NCI-H146 treated with DMSO at 0.1 percent for 48 hours (cell line): ENCODE data around the gene SUPT4H1.

Experiments used
- DNase-seq: peaks from one replicate; lab custom pipeline; 2025; ENCODE audit not compliant: unreplicated experiment; lab: John Stamatoyannopoulos, UW

SUPT4H1 gene

DNA sequence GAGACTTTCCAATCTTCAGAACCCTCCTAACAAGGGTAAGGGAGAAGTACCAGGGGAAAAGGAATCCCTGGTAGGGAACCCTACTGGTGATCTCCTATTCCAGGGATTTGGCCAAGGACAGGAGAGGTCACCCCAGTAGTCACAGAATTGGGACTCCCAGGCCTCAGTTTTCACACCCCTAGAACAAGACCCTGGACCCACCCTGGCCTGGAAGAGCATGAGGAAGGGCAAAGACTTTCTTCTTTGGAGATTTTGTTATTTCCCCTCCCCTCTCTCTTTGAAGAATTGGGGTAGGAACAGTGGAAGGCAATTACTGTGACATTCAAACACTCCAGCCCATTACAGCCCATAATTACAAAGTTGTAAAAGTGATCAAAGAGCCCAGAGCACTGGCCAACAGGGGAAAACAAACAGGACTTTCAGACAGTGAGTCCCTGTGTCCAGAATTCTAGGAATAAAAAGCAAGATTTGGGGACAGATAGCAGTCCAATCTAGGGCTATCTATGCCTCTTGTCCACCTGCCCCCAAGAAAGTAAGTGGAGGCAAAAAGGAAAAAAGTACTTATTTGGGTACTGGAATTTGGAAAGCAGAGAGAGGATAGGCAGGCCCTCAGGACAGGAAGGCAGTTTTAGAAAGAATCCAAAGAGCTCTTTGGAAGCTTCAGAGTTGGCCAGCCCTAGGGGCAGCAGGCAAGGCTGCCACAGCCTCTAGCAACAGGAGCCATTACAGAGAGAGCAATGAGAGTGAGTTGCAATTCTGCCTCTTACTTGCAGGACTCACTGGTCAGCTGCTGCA, 13.4 kb upstream of the SUPT4H1 start:
- DNase-seq, result no peak

DNA sequence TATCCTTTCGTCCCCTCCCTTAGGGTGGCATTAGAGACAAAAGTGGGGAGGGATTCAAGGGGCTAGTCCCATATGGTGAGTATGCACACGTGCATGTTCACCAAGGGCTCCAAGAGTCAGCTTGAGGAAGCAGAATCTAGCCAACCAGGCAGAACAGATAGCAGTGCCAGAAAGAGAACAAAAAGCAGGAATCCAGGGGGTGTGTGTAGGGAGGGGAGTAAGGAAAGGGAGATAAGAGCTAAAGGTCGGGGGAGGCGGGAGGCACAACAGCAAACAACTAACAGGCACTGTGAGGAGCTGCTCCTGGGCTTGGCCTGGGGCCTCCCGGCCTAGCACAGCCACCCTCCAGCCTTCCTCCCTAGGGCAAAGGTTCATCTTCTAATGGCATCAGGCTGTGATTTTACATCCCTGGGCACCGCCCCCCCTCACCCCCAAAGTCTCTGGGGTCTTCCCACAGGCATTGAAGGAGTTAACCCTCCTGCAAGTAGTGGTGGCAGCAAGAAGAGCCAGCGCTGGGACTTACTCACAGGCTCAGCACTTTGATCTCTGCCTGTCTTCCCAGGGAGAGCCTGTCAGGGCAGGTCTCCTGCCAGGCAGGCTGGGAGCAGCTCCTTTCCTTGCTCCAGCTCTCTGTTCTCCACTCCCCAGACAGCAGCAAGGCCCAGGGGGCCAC, 12.4 kb upstream of the SUPT4H1 start:
- DNase-seq, result no peak

DNA sequence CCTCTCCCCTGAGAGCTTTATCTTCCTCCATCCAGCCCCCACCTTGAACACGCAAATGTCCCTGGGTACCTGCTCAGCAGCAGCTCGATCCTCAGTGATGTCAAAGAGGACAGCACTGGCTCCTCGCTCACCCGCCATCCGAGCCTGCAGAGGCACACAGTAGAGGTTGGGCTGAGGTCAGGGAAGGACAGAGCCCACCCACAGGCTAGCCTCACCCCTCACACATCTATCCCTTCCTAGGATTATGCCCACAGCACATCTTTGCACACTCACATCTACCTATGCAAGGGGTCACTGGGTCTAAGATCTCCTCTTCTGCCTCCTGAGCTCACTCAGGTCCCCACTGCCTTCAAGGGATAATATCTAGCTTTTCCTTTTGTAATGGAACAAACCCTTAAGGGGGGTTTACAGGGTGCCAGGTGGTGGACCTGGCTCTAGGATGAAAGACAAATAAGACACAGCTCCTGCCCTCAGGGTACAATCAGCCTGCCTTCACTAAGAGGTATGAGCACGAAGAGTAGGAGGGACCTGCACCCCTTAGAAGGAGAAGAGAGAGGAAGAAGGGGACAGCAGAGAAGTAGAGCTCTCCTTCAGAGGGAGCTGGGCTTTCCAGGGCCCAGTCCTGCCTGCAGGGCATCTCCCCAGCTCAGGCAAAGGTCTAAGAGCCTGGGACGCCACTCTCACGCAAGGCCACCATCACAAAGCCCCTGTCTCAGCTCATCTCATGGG, 11.6 kb upstream of the SUPT4H1 start:
- DNase-seq, result no peak

DNA sequence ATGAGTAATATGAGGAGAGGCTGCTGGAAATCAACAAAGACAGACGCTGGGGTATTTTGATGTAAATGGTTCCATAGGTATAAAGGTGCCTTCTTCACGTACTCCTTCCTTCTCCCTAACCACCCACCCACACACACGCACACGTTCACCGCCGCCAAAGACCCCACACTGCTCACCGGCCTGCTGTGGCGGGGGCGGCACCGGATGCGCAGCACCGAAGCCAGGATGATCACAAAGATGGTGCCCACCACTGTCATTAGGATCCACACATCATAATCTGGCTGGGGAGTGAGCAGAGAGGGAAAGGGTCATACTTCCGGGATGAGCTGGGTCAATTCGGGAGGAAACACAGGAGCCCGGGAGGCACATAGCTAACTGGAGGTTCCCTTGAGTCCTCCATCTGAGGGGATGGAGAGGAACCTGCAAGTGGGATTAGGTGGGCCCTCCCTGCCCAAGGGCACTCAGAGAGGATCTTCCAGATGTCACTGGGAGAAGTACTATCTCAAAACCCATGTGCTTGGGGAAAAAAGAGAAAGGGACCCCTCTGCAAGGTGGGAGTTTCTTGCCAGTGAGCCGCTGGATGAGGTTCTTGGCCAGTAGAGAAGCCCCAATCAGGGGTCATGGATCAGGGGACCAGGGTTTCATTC, 10.5 kb upstream of the SUPT4H1 start:
- no peak for DNase-seq

DNA sequence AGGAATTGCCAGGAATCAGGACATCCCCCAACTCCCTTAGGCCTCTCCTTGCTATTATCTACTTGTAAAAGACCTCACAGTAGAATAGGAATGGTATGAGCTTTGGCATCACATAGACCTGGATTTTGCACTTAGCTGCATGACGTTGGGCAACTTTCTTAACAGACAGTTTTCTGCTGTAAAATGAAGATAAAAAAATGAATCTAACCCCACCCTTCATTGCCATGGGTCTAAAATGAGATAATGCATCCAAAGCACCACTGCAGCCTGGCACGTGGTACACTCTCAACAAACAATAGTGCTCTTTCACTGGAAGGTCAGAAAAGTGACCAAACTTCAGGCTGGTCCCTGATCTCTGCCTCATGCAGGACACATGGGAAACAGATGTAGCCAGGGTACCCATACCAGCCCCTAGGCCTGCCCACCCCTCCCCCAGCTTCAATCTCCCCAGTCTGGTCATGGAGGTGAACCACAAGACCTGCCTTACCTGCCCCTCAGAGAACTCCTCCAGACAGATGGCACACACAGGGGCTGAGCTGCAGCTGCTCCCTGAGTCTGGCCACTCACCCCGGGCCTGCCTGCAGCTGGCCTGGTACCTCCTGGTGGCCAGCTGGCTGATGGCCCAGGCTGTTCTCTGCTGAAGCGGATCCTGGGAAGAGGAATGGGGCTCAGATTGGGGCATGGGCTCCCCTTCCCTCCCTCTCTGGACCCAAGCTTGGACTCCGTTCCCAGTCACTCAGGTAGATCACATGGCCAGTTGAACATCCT, 8.5 kb upstream of the SUPT4H1 start:
- DNase-seq, result no peak

DNA sequence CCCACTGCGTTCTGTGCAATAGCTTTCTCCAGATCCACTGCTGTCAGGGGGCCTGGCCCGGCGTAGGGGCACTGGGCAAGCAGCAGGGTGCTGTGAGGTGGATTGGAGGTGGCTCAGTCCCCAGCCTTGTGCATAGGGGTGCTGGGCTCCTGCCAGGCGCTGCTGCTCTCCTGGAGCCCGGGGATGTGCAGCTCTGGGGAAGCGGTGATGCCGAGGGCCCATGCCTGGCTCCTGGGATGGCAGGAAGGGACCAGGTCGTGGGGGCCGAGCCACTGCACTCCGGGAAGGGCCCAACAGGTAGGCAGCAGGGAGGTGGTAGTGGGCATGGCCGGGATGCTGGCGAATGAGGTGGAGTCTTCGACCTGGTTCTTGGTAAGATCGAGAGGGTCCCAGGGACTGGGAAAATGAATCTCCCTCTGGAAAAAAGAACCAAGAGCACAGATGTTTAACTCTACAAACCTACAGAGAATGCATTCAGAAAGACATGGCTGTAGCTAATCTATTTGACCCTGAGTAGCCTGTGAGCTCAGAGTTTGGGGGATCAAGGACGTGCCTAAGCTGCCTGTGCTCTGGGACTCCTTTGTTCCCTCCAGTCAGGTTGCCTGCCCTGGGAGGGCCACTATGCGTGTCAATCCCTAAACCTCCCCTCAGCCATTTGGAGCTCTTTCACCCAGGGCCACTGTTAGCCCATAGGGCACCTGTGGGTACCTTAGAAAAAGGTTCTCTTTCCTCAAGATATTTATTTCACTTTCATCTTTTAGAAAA, 6.6 kb upstream of the SUPT4H1 start:
- DNase-seq, result no peak

DNA sequence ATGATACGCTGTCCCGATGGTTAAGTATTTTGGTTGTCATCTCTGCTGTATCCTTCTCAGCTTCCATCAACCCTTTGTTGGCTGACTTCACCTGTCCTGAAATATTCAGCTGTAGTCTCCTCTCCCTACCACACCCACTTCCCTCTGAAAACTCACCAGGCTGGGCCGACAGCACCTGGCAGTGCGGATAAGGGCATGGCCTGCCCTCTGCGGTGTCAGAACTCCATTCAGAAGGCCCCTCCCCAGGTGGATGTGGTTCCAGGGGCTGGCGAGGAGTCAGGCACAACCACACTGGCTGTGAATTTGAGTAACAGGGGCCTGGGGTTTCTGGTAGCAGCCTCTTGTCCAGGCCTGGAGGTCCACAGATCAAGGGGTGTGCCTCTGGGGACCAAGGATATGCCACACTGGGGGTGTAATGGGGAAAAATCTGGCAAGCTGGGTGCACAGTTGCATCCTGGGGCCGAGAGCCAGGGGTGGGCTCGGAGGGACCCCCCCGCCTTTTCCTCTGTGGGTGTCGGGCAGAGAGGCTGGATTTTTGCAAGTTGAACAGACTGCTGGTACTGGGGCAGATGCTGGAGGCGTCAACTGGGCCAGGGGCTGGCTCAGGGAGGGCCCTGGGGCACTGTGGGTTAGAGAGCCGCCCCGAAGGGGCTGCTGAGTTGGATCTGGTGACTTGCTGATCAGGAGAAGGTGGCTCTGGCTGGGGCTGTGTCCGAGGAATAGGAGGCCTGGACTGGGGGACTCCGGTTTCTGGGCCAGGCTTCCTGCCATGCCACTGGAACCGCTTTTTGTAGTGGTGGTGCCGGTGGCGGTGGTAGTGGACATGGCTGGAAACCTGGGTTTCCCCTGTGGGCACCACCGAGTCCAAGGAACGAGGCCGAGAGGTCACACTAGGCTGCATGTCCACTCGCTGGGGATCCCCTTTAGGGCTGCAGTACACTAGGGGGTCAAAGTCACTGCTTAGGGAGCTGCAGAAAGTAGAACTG, 5.6 kb upstream of the SUPT4H1 start:
- no peak for DNase-seq

DNA sequence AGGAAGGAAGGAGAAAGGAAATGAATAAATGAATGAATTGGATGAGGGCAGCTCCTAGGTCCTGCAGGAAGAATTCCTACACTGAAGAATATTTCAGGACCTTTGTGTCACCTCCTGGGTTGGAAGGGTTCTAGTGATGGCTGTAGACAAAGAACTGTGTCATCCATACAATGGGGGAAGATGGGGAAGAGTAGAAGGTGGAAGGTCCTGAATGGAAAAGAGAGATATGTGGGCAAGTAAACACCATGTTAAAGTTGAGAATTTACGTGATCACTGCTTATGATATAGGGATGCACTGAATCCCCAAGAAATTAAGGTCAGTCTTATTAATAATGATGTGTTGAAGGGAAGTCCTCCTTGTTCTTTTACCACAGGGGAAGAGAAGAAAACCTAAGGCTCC, 4.2 kb upstream of the SUPT4H1 start:
- DNase-seq, result no peak

DNA sequence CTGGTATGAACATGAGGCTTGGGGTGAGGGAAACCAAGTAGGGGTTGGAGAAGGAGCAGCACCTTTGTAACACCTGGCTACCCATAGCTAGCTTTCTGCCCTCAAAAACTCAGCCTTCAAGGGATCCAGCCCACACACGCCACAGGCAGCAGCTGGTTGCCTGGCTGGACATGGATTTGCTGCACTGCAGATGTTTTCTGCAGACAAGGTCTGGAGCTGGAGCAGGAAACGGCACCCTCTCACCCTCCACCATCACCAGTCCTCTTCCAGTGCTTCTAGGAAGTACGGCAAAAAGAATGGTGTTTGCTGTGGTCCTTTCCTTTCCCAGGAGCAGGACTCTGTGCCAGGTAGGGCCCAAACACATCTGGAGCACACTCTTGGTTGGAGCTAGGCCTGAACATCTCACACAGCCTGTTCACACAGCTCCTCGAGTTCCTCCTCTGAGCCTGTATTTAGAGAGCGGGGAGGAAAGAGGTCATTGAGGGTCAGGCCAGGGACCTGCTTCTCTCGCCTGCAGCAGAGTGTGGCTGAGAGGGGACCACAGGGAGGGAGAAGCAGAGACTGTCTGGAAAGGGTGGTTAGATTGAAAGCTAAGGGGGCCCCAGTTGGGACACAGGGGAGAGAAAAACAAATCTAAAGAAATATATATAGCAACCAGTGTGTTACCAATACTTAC, 2.7 kb upstream of the SUPT4H1 start:
- no peak for DNase-seq

DNA sequence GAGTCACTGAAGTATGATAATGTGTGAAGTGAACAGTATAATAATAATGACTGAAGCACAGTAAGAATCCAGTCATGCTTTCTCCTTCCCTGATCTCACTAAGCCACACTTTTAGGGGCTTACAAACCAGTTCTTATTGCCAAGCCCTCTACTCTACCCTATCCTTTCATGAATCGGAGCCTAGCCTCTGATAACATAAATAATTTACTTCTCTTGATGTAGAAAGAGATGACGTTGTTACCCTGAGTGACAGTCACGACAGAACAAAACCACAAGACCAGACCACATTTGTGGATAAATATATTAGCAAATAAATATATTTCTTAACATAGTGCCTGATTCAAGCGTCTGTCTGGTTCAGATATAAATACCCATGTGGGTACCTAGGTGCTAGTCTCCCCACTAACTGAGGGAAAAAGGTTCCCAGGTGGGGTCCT, 1.4 kb upstream of the SUPT4H1 start:
- DNase-seq, result no peak

DNA sequence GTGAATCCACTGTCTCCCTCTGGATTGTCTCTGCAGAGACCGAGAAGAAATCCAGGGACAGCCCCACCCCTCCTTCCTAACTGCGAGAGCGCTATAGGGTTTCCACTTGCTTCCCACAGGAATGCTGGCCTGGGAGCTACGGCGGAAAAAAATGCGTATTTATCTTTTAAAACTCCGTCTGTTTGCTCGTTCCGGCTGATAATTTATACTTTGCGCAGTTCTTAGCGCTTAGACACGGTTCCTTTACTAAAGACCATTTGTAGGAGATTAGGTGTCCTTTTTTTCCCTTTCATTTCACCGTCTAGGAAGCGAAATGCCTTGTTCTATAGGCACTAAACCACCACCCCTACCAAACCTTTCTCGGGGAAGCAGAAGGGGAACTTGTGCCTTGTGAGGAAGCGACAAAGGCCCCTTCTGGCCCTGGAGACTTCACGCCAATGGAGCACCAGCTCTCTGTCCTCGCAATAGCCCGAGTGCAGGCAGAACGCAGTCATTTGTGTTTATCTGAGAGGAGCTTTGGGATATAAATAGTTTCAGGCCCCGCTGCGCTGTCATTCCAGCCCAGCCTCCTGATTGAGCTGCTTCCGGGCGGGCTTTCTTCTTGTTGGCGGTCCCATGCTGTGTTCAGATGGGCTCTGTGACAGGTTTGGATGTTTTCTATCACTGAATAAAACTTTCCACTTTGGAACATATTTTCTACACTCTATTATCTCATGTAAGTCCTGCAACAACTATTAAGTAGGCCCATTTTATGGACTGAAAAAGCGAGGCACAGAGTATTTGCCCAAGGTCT, 791 bp upstream of the SUPT4H1 start:
- peak; percentile 19 for DNase-seq

DNA sequence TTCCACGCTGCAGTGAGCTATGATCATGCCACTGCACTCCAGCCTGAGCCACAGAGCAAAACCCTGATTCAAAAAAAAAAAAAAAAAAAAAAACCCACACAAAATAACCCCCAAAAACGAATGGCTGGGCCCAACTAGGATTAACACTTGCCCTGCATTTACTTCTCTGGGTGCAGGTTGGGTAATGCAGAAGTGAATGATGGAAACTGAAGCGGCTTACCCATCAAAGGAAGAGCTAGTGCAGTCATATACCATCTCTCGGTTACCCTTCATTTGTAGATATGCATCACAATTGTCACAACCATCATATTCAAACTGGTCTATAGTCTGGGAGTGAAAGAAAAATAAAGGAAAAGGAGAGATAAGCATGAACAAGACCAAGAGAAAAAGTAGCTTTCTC, 819 bp downstream of the SUPT4H1 start:
- no peak for DNase-seq

DNA sequence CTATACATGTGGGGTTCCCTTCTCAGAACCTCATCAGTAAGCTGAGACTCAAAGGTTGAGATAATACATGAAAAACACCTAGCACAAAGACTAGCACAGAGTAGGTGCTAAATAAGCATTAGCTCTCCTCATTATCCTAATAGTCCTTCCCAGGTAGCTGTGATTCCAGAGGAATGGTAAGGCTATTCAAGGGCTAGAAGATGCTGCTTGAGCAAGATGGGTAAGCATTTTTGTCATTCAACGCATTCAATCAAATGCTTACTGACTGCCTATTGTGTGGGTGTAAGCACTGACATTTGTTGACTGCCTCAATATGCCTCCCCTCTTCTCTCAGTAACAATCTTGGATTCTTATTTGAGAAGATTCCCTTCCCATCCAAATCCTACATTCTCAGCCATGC, 4.0 kb downstream of the SUPT4H1 start:
- no peak for DNase-seq

DNA sequence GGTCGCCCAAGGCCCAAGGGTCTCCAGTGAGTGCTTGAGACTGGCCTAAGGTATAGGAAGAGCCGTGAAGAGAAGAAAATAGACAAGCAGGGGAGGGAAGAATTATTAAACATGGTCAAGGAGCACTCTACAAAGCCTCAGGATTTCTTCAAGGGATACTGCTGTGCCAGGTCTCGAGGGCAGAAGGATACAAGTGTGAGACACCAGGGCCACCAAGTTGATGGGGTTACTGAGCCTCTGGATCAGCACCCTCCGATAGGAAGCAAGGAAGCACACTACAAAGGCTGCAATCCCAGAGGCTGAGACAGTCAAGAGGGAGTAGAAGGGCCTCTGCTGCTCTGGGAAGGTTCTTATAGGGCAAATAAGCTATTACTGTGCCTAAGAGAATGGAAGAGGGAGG, 6.5 kb downstream of the SUPT4H1 start:
- DNase-seq, result no peak

DNA sequence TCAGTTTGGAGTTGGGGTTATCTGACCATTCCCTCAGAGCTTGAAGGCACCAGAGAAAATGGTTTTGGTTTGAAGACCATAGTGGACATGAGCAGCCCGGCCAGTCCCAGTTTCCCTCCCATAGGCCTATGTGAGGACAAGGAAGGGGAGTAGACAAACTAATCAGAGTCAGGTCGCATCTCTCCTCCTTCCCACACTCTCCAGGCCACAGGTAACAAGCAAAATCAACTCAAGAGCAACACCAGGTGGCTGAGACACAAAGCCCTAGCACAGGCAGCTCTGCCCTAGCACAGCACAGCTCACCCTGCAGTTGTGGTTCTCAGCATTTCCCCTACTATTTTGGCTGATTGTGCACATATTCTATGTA, 7.2 kb downstream of the SUPT4H1 start:
- DNase-seq, result no peak

DNA sequence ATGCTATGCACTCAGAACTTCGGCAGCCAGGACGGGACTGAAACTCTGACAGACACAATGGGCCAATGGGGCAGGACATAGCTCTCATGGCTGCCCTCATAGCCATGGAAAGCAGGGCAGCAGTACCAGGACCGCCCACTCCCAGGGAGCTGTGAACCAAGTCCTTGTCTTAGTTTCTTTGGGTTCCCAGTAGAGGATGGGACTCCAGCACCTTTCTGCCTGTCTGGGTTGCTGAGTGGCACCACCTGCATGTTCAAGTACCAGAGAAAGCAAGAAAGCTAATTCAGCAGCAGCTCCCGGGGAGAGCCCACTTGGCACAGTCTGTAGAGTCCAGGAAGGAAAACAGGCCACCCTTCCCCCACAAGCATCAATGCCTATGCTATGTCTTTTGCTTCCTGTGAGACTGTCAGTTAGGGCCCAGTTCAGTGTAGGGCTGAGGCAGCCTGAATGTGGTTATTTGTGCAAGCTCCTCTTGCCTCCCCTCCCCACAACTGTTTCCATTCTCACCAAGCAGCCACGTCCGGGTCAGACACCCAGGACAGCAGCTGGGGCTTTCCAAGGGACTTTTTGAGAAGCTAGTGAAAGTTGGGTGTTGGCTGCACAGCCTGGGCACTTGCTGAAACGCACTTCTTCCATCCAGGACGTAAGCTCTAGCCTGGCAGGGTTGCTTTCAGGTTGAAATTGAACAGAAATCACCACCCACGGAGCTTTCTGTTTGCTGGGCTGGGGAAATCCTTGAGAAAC, 7.8 kb downstream of the SUPT4H1 start:
- no peak for DNase-seq

DNA sequence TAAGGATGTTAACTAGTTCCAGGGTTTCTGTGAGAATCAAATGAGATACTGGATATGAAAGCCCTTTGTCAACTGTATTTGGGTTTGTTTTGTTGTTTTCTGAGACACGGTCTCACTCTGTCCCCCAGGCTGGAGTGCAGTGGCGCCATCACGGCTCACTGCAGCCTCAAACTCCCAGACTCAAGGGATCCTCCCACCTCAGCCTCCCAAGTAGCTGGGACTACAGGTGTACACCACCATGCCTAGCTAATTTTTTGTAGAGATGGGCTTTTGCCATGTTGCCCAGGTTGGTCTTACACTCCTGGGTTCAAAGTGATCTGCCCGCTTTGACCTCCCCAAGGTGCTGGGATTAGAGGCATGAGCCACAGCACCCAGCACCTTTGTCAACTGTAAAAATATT, 8.9 kb downstream of the SUPT4H1 start:
- DNase-seq, result no peak
